HG03354 (cell line): ENCODE measurements around the gene SIL1.
"Not testable (repeated sequence)": the region's sequence is repeated elsewhere in the genome, so short reads cannot be mapped to it uniquely, and the experiment has no call there.

Experiments
- ATAC-seq: cut with Tn5 transposase; IDR thresholded peaks from one replicate; pipeline ENCODE4 v1.9.1; 2021; ENCODE audit warnings: mild to moderate bottlenecking; ENCODE audit not compliant: unreplicated experiment, poor library complexity, severe bottlenecking

Gene SIL1

GRCh38 chr5:138937392-138938387, 260.5 kb downstream of the SIL1 start:
- no peak for ATAC-seq

GRCh38 chr5:138936968-138937345, 261.2 kb downstream of the SIL1 start:
- ATAC-seq = no peak

DNA sequence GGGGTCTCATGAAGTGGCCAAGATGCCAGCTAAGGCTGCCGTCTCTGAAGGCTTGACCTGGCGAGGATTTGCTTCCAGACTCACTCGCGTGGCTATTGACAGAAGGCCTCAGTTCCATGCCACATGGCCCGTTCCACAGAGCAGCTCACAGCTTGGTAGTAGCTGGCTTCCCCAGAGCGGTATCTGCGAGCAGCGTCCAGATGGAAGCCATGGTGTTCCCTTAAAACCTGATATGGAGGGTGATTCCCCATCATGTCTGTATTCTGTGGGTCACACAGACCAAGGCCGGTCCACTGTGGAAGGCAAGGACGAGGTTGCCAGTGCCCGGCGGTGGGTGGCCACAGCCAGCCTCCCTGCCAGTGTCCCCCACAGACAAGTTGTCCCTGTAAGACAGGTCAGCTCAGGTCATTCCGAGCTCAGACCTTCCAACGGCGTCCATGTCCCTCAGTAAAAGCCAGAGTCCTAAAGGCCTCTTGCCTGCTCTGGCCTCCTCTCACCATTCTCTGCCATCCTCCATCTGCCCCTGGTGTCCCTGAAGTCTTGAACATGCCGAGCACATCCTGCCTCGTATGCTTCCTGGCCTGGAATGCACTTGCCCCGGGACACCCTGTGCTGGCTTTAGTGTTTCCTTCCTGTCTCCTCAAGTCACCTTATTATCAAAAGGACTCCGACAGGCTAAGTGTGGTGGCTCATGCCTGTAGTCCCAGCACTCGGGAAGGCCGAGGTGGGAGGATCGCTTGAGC, 261.8 kb downstream of the SIL1 start:
- ATAC-seq = no peak

DNA sequence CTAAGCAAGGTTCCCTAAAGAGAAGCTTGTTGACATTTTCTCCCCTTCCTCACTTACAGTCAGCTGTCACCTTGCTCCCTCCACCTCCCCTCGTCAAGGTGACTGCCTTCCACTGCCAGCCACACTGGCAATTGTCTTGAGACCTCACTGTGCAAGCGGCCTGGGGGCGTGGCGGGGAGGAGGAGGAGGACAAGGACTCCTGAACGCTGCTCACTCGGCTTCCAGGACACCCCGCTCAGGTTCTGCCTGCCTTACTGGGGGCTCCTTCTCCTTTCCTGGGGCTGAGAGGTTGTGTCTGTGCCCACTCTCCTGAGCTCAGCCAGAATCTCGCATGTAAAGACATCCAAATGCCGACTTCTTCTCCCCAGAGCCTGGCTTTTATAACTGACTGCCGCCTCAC, 262.7 kb downstream of the SIL1 start:
- ATAC-seq = no peak

DNA sequence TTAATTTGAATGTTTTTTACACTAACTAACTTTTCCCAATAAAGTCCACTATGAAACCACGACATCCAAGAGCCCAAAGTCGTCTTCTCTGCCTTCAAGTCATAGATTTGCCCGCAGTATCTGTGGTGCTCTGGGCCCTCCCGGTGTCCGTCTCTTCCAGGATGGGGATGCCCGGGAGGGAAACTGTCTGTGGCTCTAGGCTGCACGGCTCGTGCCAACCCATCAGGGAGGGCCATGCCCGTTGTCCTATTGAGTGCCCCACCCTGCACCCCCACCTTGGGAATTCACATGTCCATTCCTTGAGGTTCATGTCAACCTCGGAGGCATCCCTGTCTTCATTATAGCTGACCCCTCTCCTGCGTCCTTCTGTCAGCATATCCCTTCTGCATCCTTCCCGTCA, 263.2 kb downstream of the SIL1 start:
- no peak for ATAC-seq

DNA sequence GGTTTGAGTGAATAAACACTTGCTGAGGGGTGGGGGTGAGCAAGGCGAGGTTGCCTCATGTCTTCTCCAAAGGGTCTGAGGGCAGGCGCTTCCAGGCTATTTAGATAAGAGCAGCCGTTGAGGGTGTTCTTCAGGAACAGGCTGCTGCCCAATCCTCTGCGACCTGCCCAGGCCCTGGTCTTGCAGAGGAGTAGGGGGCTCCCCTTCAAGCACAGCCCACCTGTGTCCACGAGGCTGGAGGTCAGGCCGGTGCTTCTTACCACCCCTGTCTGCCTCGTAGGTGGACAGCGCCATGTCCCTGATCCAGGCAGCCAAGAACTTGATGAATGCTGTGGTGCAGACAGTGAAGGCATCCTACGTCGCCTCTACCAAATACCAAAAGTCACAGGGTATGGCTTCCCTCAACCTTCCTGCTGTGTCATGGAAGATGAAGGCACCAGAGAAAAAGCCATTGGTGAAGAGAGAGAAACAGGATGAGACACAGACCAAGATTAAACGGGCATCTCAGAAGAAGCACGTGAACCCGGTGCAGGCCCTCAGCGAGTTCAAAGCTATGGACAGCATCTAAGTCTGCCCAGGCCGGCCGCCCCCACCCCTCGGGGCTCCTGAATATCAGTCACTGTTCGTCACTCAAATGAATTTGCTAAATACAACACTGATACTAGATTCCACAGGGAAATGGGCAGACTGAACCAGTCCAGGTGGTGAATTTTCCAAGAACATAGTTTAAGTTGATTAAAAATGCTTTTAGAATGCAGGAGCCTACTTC, 264.5 kb downstream of the SIL1 start:
- ATAC-seq = no peak

DNA sequence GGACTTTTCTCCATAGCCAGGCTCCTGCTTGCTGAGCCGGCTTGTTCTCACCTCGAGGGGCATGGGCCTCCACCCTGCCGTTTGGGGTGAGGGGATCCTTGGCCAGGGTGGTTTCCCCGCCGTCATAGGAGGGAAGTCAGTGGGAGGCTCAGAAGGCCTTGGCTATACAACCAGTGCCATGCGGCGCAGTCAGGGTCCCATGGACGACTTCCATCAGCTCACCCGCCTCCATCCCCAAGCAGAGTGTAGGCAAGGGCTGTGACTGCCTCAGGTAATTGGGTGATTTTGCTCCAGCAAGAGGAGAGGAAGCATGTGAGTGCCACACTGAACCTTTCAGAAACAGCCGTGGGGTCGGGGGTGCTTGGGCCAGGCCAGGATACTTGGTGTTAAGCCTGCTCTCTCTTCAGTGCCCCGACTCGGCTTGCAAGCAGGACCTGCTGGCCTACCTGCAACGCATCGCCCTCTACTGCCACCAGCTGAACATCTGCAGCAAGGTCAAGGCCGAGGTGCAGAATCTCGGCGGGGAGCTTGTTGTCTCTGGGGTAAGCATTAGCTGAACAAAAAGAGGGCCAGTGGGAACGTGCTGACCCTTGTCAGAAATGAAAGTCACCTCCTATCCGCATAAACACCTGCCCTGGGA, 265.9 kb downstream of the SIL1 start:
- ATAC-seq = no peak

GRCh38 chr5:138930371-138931097, 267.6 kb downstream of the SIL1 start:
- ATAC-seq = no peak

GRCh38 chr5:138929571-138929955, 268.6 kb downstream of the SIL1 start:
- no peak for ATAC-seq

DNA sequence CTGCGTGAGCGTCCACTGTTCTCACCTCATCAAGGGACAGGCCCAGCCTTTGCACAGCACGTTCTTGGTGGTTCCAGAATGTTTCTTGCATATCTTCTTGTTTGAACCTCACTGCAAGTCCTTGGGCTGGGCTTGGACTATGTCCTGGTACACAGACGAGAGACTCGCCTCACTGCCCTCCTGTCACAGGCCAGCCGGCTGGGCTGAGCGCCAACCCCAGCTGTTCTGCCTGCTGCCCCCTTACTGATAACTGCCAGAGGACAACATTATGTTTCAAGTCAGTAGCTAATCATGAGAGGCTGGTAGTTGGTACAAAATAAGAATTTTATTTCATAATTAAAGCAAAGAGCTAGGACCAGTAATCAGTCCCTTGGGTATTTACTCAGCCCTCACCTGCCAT, 270.2 kb downstream of the SIL1 start:
- no peak for ATAC-seq

DNA sequence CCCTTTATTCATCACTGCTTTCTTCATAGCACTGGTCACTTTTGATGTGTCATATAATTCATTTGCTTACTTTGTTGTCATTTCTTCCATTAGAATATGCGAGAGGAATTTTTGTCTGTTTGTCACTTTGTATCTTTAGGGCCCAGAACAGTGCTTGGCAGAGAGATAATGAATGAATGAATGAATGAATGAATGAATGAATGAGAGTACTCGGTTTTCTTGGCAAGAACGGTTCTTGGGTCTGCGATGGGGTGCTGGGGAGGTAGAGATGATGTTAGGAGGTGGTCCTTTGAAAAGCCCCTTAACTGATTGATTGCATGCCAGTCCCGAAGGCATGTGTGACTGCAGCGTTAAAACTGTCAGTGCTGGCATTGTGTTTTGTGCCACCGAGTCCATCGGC, 270.6 kb downstream of the SIL1 start:
- ATAC-seq = no peak

GRCh38 chr5:138926688-138927448, 271.3 kb downstream of the SIL1 start:
- no peak for ATAC-seq

- no peak for ATAC-seq
Observed at GRCh38 chr5:138926257-138926656, 271.9 kb downstream of the SIL1 start.

DNA sequence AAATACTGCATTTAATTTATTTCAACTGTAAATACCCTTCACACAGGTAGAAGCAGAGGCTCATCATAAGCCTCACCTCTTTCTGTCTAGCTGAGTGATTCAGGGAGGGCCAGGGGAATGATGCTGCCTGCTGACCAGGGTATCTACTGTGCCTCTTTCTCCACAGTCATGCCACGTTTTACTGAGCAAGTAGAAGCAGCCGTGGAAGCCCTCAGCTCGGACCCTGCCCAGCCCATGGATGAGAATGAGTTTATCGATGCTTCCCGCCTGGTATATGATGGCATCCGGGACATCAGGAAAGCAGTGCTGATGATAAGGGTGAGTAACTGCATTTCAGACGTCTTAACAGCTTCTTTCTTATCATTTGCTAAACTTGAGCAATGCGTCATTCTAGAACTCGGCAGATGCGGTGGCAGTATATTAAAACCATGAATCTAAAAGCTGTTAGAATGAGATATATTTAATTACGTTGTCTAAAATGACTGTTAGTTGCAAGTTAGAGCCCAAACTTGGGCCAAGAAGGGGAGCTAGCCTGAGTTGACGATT, 273.0 kb downstream of the SIL1 start:
- ATAC-seq = no peak

DNA sequence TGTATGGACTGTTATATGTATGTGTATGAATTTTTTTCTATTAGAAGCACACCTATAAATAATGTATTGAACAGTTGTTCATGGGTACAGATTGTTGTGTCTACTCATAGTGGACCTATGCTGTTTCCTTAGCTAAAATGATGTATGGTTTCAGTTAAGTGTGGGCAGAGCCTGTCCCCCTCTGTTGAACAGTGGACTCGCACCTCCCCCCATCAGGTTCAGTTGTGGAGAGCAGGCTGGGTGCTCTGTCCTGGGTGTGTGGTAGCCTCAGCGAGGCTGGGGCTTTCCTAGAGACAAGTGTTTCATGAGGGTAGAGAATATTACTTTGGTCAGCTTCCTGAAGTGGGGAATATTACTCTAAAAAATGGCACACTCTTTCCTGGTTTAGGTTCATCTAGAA, 275.7 kb downstream of the SIL1 start:
- no peak for ATAC-seq

DNA sequence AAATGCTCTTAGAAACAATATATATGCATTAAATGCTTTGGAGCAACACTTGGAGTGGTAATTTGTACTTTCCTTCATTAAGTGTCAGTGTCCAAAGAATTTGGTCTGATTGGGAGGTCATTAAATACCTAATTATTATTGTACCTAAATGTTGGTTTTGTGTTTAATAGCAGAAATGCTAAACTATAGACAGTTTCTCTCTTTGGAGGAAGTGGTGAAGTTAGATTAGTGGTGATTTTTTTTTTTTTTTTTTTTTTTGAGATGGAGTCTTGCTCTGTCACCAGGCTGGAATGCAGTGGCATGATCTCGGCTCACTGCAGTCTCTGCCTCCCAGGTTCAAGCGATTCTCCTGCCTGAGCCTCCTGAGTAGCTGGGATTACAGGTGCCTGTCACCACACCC, 276.8 kb downstream of the SIL1 start:
- ATAC-seq = not testable (repeated sequence)

DNA sequence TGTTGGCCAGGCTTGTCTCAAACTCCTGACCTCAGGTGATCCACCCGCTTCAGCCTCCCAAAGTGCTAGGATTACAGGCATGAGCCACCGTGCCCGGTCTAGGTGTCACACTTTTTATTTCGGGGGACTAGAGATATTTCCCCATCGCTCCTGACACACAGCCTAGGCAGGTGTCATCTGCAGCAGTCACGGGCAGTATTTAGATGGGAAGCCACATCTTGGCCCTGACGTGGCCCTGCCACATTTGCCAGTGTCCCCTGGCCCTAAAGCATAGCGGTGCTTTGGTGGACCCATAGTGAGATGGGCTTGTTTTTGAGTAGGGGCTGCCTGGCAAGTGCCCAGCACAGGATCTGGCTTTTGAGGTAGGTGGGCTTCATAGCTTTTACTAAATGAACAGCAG, 278.0 kb downstream of the SIL1 start:
- no peak for ATAC-seq

DNA sequence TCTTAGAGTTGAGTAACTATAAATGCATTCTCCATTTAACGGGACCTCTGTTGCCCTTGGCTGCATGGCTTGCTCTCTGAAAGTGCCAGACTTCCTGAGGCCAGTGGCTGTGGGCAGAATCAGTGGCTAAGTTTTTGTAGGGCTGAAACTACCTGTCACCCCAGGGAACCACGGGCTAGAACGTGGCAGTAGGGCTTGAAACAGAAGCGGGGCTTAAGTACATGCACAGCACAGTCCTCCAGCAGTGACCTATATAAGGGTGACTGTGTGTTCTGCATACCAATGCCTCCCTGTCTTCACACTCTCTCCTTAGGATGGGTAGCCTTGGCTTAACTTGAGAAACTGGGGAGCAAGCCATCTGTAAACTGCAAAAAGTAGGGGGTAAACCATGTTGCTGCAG, 279.5 kb downstream of the SIL1 start:
- ATAC-seq = no peak
